MM.1S (cell line): ENCODE measurements around the gene POT1.

ENCODE experiments used
- CTCF ChIP-seq: fragments of 300-600 bp; sonication (generic); IDR thresholded peaks from 2 replicates; pipeline ENCODE4 v1.5.1; 2016; ENCODE audit warnings: antibody characterized with exemption, low read length, mixed read lengths
- EZH2 ChIP-seq: fragments of 300-600 bp; sonication (generic); optimal IDR thresholded peaks from 2 replicates; pipeline ENCODE3; 2017; ENCODE audit warnings: low read depth, mild to moderate bottlenecking, antibody characterized with exemption, low read length, mixed read lengths
- EZH2phosphoT487 ChIP-seq: fragments of 300-600 bp; sonication (generic); IDR thresholded peaks from 2 replicates; pipeline ENCODE4 v1.6.1; 2018; ENCODE audit warnings: antibody characterized with exemption, low read length

- TF ChIP-seq CTCF = no peak
- no peak for TF ChIP-seq EZH2phosphoT487
- TF ChIP-seq EZH2 = no peak
These were observed 86.3 kb downstream of the POT1 start for GRCh38 chr7:124843336-124843735.
